ENCODE results near the gene MGAT4A.
A peak's percentile ranks its signal among the peaks of the same experiment; 100 is the strongest.

Gene MGAT4A

GRCh38 chr2:98731041-98731893 is at the start of gene MGAT4A:
MGAT4A (minus strand) TSS chr2:98731132; CDS start chr2:98726332, 4,800 bp downstream.
- DNase-seq (ENCODE audit: low read depth): no peak

GRCh38 chr2:98778741-98779483 is 48.0 kb upstream of the MGAT4A start:
- no peak for DNase-seq (ENCODE audit: low read depth)

GRCh38 chr2:98778151-98778550 is 47.2 kb upstream of the MGAT4A start:
- DNase-seq (ENCODE audit: low read depth): no peak

GRCh38 chr2:98777710-98778109 is 46.8 kb upstream of the MGAT4A start:
- no peak for DNase-seq (ENCODE audit: low read depth)

GRCh38 chr2:98777076-98777475 is 46.1 kb upstream of the MGAT4A start:
- DNase-seq (ENCODE audit: low read depth): no peak

- DNase-seq (ENCODE audit: low read depth): no peak
These were observed 45.2 kb upstream of the MGAT4A start for GRCh38 chr2:98776136-98776535.

GRCh38 chr2:98775146-98775986 is 44.4 kb upstream of the MGAT4A start:
- DNase-seq (ENCODE audit: low read depth): no peak

- no peak for DNase-seq (ENCODE audit: low read depth)
These were observed 43.0 kb upstream of the MGAT4A start for GRCh38 chr2:98773907-98774306.

- no peak for DNase-seq (ENCODE audit: low read depth)
These were observed 42.2 kb upstream of the MGAT4A start for GRCh38 chr2:98773169-98773568.

- no peak for DNase-seq (ENCODE audit: low read depth)
These were observed 41.6 kb upstream of the MGAT4A start for GRCh38 chr2:98772536-98772935.

GRCh38 chr2:98771721-98772524 is 41.0 kb upstream of the MGAT4A start:
- DNase-seq (ENCODE audit: low read depth): peak; percentile 29

- DNase-seq (ENCODE audit: low read depth): no peak
These were observed 40.3 kb upstream of the MGAT4A start for GRCh38 chr2:98771264-98771663.

GRCh38 chr2:98769784-98770183 is 38.9 kb upstream of the MGAT4A start:
- no peak for DNase-seq (ENCODE audit: low read depth)

GRCh38 chr2:98769114-98769476 is 38.2 kb upstream of the MGAT4A start:
- DNase-seq (ENCODE audit: low read depth): no peak

GRCh38 chr2:98768384-98769113 is 37.6 kb upstream of the MGAT4A start:
- DNase-seq (ENCODE audit: low read depth): no peak

GRCh38 chr2:98764499-98764898 is 33.6 kb upstream of the MGAT4A start:
- DNase-seq (ENCODE audit: low read depth): no peak

GRCh38 chr2:98763209-98763951 is 32.4 kb upstream of the MGAT4A start:
- no peak for DNase-seq (ENCODE audit: low read depth)

- no peak for DNase-seq (ENCODE audit: low read depth)
These were observed 31.0 kb upstream of the MGAT4A start for GRCh38 chr2:98761909-98762308.

GRCh38 chr2:98761267-98761781 is 30.4 kb upstream of the MGAT4A start:
- no peak for DNase-seq (ENCODE audit: low read depth)

Measured in stromal cell of bone marrow (primary cell).